Neuronal stem cell (in vitro differentiated cells): ENCODE results near the gene SLC9A7.

Experiments used
- DNase-seq: peaks from one replicate; pipeline ENCODE4 v3.0.0-alpha.2; 2013; ENCODE audit warnings: low spot score
- H2AFZ ChIP-seq: one replicate; pipeline ENCODE4 v1.6.1; 2013; ENCODE audit warnings: mild to moderate bottlenecking, low read length, inconsistent platforms
- H2AK5ac ChIP-seq: 2 replicates; pipeline ENCODE4 v1.6.1; 2013; ENCODE audit warnings: low read depth, mild to moderate bottlenecking, inconsistent platforms, low read length, moderate library complexity, mixed read lengths
- H2BK120ac ChIP-seq: 2 replicates; pipeline ENCODE4 v1.6.1; 2013; ENCODE audit warnings: low read depth, mild to moderate bottlenecking, inconsistent platforms, low read length, moderate library complexity, mixed read lengths
- H2BK12ac ChIP-seq: one replicate; pipeline ENCODE4 v1.6.1; 2013; ENCODE audit warnings: low read length, inconsistent platforms
- H2BK15ac ChIP-seq: 2 replicates; pipeline ENCODE4 v1.6.1; 2013; ENCODE audit warnings: mild to moderate bottlenecking, low read length, inconsistent platforms, mixed read lengths
- H2BK5ac ChIP-seq: one replicate; pipeline ENCODE4 v1.6.1; 2013; ENCODE audit warnings: inconsistent platforms, mild to moderate bottlenecking, low read length, moderate library complexity
- H3K14ac ChIP-seq: one replicate; pipeline ENCODE4 v1.6.1; 2013; ENCODE audit warnings: low read length, inconsistent platforms
- H3K18ac ChIP-seq: 2 replicates; pipeline ENCODE4 v1.6.1; 2013; ENCODE audit warnings: low read length, inconsistent platforms
- H3K23ac ChIP-seq: 2 replicates; pipeline ENCODE4 v1.6.1; 2013; ENCODE audit warnings: low read depth, mild to moderate bottlenecking, mixed read lengths, low read length, inconsistent platforms; ENCODE audit not compliant: poor library complexity
- H3K27ac ChIP-seq: replicated peaks from 3 replicates; pipeline ENCODE4 v1.5.1; 2013; ENCODE audit warnings: low read length, inconsistent platforms
- H3K27me3 ChIP-seq, 3 experiments: 2 replicates each; pipeline ENCODE4 v1.6.1; 2013; ENCODE audit warnings: low read length in 3 of 3, mild to moderate bottlenecking in 2 of 3, inconsistent platforms in 1 of 3, low read depth in 1 of 3, mixed read lengths in 1 of 3, moderate library complexity in 1 of 3; ENCODE audit not compliant: control insufficient read depth in 3 of 3, insufficient read depth in 3 of 3
- H3K36me3 ChIP-seq, 2 donors: replicated peaks in 1 of 2; 2 replicates each; pipeline ENCODE4 v1.6.1; 2013; ENCODE audit warnings: low read length in 2 of 2; ENCODE audit not compliant: control insufficient read depth in 2 of 2, insufficient read depth in 2 of 2
- H3K4ac ChIP-seq: 2 replicates; pipeline ENCODE4 v1.6.1; 2013; ENCODE audit warnings: inconsistent platforms, mild to moderate bottlenecking, low read length, moderate library complexity
- H3K4me1 ChIP-seq, 2 donors: 1 replicate in 1 of 2; 2 replicates in 1 of 2; pipeline ENCODE4 v1.6.1; 2013; ENCODE audit warnings: low read length in 2 of 2, low read depth in 1 of 2; ENCODE audit not compliant: control insufficient read depth in 2 of 2, insufficient read depth in 1 of 2
- H3K4me2 ChIP-seq: one replicate; pipeline ENCODE4 v1.6.1; 2013; ENCODE audit warnings: mild to moderate bottlenecking, low read length, inconsistent platforms; ENCODE audit not compliant: insufficient read depth, poor library complexity, severe bottlenecking
- H3K4me3 ChIP-seq, 2 donors: 2 replicates each; pipeline ENCODE4 v1.5.1; 2013; ENCODE audit warnings: low read length in 2 of 2, mild to moderate bottlenecking in 2 of 2, inconsistent platforms in 1 of 2, moderate library complexity in 1 of 2
- H3K79me1 ChIP-seq: one replicate; pipeline ENCODE4 v1.6.1; 2013; ENCODE audit warnings: low read depth, mild to moderate bottlenecking, inconsistent platforms, low read length, moderate library complexity
- H3K9ac ChIP-seq: one replicate; pipeline ENCODE4 v1.6.1; 2013; ENCODE audit warnings: mild to moderate bottlenecking, low read depth, low read length, inconsistent platforms; ENCODE audit not compliant: poor library complexity
- H3K9me3 ChIP-seq, 2 donors: replicated peaks in 1 of 2; 2 replicates each; pipeline versions ENCODE3 to v1.6.1; 2013; ENCODE audit warnings: low read length in 2 of 2, mild to moderate bottlenecking in 2 of 2, inconsistent platforms in 1 of 2, low read depth in 1 of 2, mixed read lengths in 1 of 2, moderate library complexity in 1 of 2; ENCODE audit not compliant: control insufficient read depth in 2 of 2, insufficient read depth in 1 of 2
- H4K8ac ChIP-seq: one replicate; pipeline ENCODE4 v1.6.1; 2013; ENCODE audit warnings: low read depth, mild to moderate bottlenecking, inconsistent platforms, low read length, moderate library complexity
- H4K91ac ChIP-seq: one replicate; pipeline ENCODE4 v1.6.1; 2013; ENCODE audit warnings: low read length, low read depth, mild to moderate bottlenecking, inconsistent platforms; ENCODE audit not compliant: poor library complexity
- WGBS, 2 donors: extraction: QIAGEN DNeasy Blood & Tissue Kit; methylation state at CpG; one replicate each; pipeline ENCODE4 v1.1.7; 2013; ENCODE audit warnings: missing lambda C conversion rate in 2 of 2, mixed read lengths in 1 of 2; ENCODE audit not compliant: insufficient read length in 2 of 2, insufficient replicate concordance in 1 of 2; ENCODE audit errors: extremely low coverage in 2 of 2; 5-methylcytosine and 5-hydroxymethylcytosine counted together

The SLC9A7 gene

DNA sequence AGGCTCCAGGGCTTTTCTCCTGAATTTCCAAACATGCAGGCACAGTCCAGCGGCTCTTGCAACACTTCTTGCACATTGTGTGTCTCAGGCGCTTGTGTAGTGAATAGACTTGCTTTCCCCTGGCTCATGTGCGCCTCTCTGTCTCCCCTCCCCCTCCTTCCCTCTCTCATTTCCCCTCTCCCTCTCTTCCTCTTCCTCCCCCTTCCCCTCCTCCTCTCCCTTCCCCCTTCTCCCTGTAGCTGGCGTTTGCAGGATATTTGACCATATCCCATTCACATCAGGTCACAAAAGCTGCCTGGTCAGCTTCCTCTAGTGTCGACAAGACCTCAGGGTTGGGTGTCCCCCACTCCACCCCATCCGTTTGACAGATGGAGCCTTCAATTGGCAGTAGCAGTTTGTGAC lies 182.9 kb downstream of the SLC9A7 start:
- DNase-seq: no peak
- Histone ChIP-seq H3K9ac (no peak overlapping the region), H3K4me2 (peak overlapping the region; percentile 62), H3K36me3 (no peaks in the 10 kb centered on the region), H3K4ac (no peak overlapping the region), H2BK12ac (no peak overlapping the region), H4K8ac (no peak overlapping the region), H3K27me3 (peaks cover 0 to 10% (median 3%) of the 10 kb centered on the region in 3 experiments), H2BK120ac (no peak overlapping the region), H2AFZ (peak overlapping the region; percentile 96), H3K23ac (no peak overlapping the region), H3K4me1 (peaks cover 0 to 3% of the 10 kb centered on the region in 2 donors), H4K91ac (no peak overlapping the region), H3K9me3 (no peaks in the 10 kb centered on the region), H3K4me3 (peak overlapping the region in 1 of 2 donors; percentile 52), H3K14ac (no peak overlapping the region), H3K79me1 (peaks cover 4% of the 10 kb centered on the region), H3K18ac (no peak overlapping the region), H2BK15ac (no peak overlapping the region), H3K27ac (no peak overlapping the region), H2AK5ac (no peak overlapping the region), H2BK5ac (no peak overlapping the region)
- WGBS, 2 donors: no CpG with 5 or more reads among the region's 6 CpGs

DNA sequence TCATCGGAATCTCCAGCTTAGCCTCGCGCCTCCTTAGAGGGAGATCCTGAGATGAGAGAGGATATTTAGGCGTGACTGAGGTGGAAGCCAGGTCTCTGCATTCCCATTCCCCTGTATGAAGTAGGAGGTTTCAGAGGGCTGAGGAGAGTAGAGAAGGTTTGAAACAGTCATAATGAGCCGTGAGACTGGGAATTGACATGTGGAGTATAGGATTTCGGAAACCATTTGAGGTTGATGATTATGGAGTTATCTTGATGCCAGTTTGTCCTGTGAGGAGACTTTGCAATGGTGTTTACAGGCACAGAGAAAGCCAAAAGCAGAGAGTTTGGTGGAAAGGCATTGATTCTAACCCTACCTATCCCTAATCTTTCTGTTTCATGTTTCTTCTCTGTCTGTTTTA lies 183.3 kb downstream of the SLC9A7 start:
- Histone ChIP-seq H3K4me2 (peak overlapping the region; percentile 66), H3K14ac (no peak overlapping the region), H2BK5ac (no peak overlapping the region), H3K4ac (no peak overlapping the region), H3K9ac (no peak overlapping the region), H2BK120ac (no peak overlapping the region), H3K4me3 (peak overlapping the region; percentile 52 to 90), H3K27ac (no peak overlapping the region), H4K91ac (no peak overlapping the region), H4K8ac (no peak overlapping the region), H3K79me1 (peaks cover 4% of the 10 kb centered on the region), H2AK5ac (no peak overlapping the region), H3K27me3 (peaks cover 0 to 10% (median 3%) of the 10 kb centered on the region in 3 experiments), H3K9me3 (no peaks in the 10 kb centered on the region), H2AFZ (peak overlapping the region; percentile 96), H3K18ac (no peak overlapping the region), H3K4me1 (peaks cover 0 to 3% of the 10 kb centered on the region in 2 donors), H2BK15ac (no peak overlapping the region), H3K23ac (no peak overlapping the region), H3K36me3 (no peaks in the 10 kb centered on the region), H2BK12ac (no peak overlapping the region)
- no peak for DNase-seq
- no CpG with 5 or more reads among the region's 6 CpGs for WGBS, 2 donors

DNA sequence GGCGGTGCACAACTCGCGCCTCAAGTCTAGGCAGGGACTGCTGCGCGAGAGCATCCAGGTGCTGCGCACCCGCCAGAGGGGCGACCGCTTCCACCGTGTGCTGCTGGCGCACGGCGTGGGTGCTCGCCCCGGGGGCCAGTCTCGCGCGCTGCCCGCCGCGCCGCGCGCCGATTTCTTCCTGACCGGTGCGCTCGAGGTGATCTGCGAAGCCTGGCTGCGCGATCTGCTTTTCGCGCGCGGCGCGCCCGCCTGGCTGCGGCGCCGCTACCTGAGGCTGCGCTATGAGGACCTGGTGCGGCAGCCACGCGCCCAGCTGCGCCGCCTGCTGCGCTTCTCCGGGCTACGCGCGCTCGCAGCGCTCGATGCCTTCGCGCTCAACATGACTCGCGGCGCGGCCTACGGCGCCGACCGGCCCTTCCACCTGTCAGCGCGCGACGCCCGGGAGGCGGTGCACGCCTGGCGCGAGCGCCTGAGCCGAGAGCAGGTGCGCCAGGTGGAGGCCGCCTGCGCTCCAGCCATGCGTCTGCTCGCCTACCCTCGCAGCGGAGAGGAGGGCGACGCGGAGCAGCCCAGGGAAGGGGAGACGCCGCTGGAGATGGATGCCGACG lies 184.0 kb downstream of the SLC9A7 start:
- Histone ChIP-seq H3K4me2 (peak overlapping the region; percentile 66), H2BK12ac (no peak overlapping the region), H3K23ac (no peak overlapping the region), H2BK15ac (no peak overlapping the region), H2BK5ac (no peak overlapping the region), H3K9me3 (no peaks in the 10 kb centered on the region), H3K36me3 (no peaks in the 10 kb centered on the region), H3K4me1 (peaks cover 0 to 3% of the 10 kb centered on the region in 2 donors), H3K27ac (no peak overlapping the region), H3K27me3 (peaks cover 0 to 10% (median 3%) of the 10 kb centered on the region in 3 experiments), H4K8ac (no peak overlapping the region), H3K79me1 (peaks cover 4% of the 10 kb centered on the region), H2AFZ (peak overlapping the region; percentile 96), H3K4ac (no peak overlapping the region), H3K14ac (peak overlapping the region; percentile 38), H3K9ac (peak overlapping the region; percentile 77), H2BK120ac (no peak overlapping the region), H3K18ac (peak overlapping the region; percentile 83), H3K4me3 (peak overlapping the region; percentile 52 to 90), H4K91ac (no peak overlapping the region), H2AK5ac (no peak overlapping the region)
- no CpG with 5 or more reads among the region's 90 CpGs for WGBS, 2 donors
- DNase-seq: no peak

DNA sequence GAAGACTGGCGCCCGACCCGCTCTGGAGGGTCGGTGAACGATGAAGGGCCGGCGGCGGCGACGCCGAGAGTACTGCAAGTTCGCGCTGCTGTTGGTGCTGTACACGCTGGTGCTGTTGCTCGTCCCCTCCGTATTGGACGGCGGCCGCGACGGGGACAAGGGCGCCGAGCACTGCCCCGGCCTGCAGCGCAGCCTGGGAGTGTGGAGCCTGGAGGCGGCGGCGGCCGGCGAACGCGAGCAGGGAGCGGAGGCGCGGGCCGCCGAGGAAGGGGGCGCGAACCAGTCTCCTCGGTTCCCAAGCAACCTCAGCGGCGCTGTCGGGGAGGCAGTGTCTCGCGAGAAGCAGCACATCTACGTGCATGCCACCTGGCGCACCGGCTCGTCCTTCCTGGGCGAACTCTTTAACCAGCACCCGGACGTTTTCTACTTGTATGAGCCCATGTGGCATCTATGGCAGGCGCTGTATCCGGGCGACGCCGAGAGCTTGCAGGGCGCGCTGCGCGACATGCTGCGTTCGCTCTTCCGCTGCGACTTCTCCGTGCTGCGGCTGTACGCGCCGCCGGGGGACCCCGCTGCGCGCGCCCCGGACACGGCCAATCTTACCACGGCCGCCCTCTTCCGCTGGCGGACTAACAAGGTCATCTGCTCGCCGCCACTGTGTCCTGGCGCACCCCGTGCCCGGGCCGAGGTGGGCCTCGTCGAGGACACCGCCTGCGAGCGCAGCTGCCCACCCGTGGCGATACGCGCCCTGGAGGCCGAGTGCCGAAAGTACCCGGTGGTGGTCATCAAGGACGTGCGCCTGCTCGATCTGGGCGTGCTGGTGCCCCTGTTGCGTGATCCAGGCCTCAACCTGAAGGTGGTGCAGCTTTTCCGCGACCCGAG lies 184.8 kb downstream of the SLC9A7 start:
- Histone ChIP-seq H3K14ac (peak overlapping the region; percentile 38), H2BK12ac (no peak overlapping the region), H2AK5ac (no peak overlapping the region), H3K18ac (peak overlapping the region; percentile 83), H4K8ac (no peak overlapping the region), H3K9me3 (no peaks in the 10 kb centered on the region), H3K79me1 (peaks cover 4% of the 10 kb centered on the region), H2BK5ac (no peak overlapping the region), H2BK15ac (no peak overlapping the region), H3K4me1 (peaks cover 0 to 3% of the 10 kb centered on the region in 2 donors), H3K4me3 (peak overlapping the region; percentile 52 to 90), H2BK120ac (no peak overlapping the region), H2AFZ (peak overlapping the region; percentile 96), H3K27me3 (peaks cover 0 to 10% (median 3%) of the 10 kb centered on the region in 3 experiments), H3K23ac (peak overlapping the region; percentile 31), H3K36me3 (no peaks in the 10 kb centered on the region), H3K4ac (no peak overlapping the region), H3K27ac (no peak overlapping the region), H3K9ac (peak overlapping the region; percentile 81), H4K91ac (no peak overlapping the region), H3K4me2 (peak overlapping the region; percentile 66)
- DNase-seq: peak; percentile 32
- no CpG with 5 or more reads among the region's 107 CpGs for WGBS, 2 donors
